Peyer's patch (tissue), 4 donors: ENCODE measurements around the gene ACLY. TPM values are rescaled to one million over a fixed set of nuclear protein-coding genes. Genes with fewer than 3 reads are reported as not detected.
"Not testable (repeated sequence)": the region's sequence is repeated elsewhere in the genome, so short reads cannot be mapped to it uniquely, and the experiment has no call there.

Experiments
- DNase-seq, 3 donors: peaks; one replicate each; pipeline ENCODE4 v3.0.0-alpha.2; 2017 to 2019
- H3K27ac ChIP-seq, 4 donors: fragments of 200-600 bp; sonication (generic); one replicate each; pipeline ENCODE4 v1.5.1; 2016 to 2019
- H3K27me3 ChIP-seq, 2 donors: fragments of 200-600 bp; sonication (generic); one replicate each; pipeline ENCODE4 v1.5.1; 2019
- H3K36me3 ChIP-seq, 3 donors: fragments of 200-600 bp; sonication (generic); one replicate each; pipeline ENCODE4 v1.5.1; 2016 to 2019
- H3K4me1 ChIP-seq, 4 donors: fragments of 200-600 bp; sonication (generic); one replicate each; pipeline ENCODE4 v1.5.1; 2016 to 2019
- H3K4me3 ChIP-seq, 4 donors: fragments of 200-600 bp; sonication (generic); 1 replicate in 3 of 4; 2 replicates in 1 of 4; pipeline ENCODE4 v1.5.1; 2016 to 2019; ENCODE audit warnings: mild to moderate bottlenecking in 1 of 4
- H3K9me3 ChIP-seq, 4 donors: fragments of 200-600 bp; sonication (generic); one replicate each; pipeline ENCODE4 v1.5.1; 2016 to 2019; ENCODE audit warnings: mild to moderate bottlenecking in 1 of 4
- POLR2A ChIP-seq, 2 donors: fragments of 450-650 bp; IDR thresholded peaks; one replicate each; pipeline ENCODE4 v1.5.1; 2017; ENCODE audit warnings: antibody characterized with exemption in 2 of 2, mild to moderate bottlenecking in 2 of 2, moderate library complexity in 2 of 2
- total RNA-seq, 4 donors: library from RNA; depleted of rRNA; stranded (reverse); fragments of >200 nt; gene quantifications; one replicate each; pipeline ENCODE4 v1.1.0, GENCODE V29; 2016
- TF ChIP-seq, protein P1 (sequence below), 6 experiments: fragments of 450-650 bp in 4 of 6; fragments of 200-600 bp in 2 of 6; sonication (generic) in 1 of 6; IDR thresholded peaks; one replicate each; pipeline ENCODE4 v1.5.1; 2017 to 2019; ENCODE audit warnings: antibody characterized with exemption in 6 of 6, mild to moderate bottlenecking in 3 of 6, moderate library complexity in 1 of 6

ACLY gene
- total RNA-seq, 4 donors from 2014 or later, result 54.5 to 108 (median 74.0) TPM

DNA sequence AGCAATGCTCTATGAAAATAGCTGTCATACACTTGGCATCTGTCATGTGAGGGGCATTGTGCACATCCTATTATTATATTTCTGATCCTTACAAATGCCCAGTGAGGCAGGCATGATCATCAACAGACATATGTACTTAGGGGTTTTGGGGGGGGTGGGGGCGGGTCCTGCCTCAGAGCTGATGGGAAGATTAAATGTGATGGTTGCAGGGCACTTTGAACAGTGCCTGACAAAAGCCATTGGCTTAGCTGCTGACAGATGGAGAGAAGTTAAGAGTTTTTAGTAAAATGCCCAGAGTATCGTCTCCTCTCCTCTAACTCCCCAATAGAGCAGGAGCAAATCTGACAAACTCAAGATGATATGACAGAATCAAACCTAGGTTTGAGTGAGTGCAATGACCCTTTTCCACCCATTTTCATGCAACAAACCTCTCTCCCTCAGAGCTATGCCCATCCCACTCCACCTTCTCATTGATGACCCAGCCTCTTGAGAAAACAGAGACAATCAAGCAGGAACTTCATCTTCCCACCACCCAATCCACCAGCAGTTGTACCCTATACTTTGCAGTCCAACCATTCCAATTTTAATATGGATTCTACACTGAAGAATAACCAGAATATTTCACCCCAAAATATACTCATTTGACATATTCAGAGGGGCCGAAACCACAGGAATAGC lies 58.4 kb downstream of the ACLY start:
- DNase-seq, result no peak
- Histone ChIP-seq H3K9me3 (no peaks in the 10 kb centered on the region), H3K27me3 (no peaks in the 10 kb centered on the region), H3K4me3 (no peak overlapping the region), H3K27ac (no peak overlapping the region), H3K36me3 (no peaks in the 10 kb centered on the region), H3K4me1 (peaks cover 0 to 22% (median 9%) of the 10 kb centered on the region in 4 donors)
- TF ChIP-seq, protein P1, sequence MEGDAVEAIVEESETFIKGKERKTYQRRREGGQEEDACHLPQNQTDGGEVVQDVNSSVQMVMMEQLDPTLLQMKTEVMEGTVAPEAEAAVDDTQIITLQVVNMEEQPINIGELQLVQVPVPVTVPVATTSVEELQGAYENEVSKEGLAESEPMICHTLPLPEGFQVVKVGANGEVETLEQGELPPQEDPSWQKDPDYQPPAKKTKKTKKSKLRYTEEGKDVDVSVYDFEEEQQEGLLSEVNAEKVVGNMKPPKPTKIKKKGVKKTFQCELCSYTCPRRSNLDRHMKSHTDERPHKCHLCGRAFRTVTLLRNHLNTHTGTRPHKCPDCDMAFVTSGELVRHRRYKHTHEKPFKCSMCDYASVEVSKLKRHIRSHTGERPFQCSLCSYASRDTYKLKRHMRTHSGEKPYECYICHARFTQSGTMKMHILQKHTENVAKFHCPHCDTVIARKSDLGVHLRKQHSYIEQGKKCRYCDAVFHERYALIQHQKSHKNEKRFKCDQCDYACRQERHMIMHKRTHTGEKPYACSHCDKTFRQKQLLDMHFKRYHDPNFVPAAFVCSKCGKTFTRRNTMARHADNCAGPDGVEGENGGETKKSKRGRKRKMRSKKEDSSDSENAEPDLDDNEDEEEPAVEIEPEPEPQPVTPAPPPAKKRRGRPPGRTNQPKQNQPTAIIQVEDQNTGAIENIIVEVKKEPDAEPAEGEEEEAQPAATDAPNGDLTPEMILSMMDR (IDR thresholded peaks at IDR 0.05), result no peak
- no peak for TF ChIP-seq POLR2A (IDR thresholded peaks at IDR 0.05)

- H3K36me3 ChIP-seq, result peaks cover 0 to 21% (median 0%) of the 10 kb centered on the region in 3 donors
- not testable (repeated sequence) for DNase-seq, H3K4me3 ChIP-seq, H3K27me3 ChIP-seq, H3K27ac ChIP-seq, H3K4me1 ChIP-seq, H3K9me3 ChIP-seq
These were observed 67.4 kb downstream of the ACLY start for GRCh38 chr17:41851382-41851781.

- Histone ChIP-seq H3K27me3 (no peaks in the 10 kb centered on the region), H3K4me1 (no peaks in the 10 kb centered on the region), H3K9me3 (no peaks in the 10 kb centered on the region), H3K36me3 (peaks cover 0 to 13% (median 0%) of the 10 kb centered on the region in 3 donors), H3K27ac (no peak overlapping the region), H3K4me3 (no peak overlapping the region)
- TF ChIP-seq POLR2A (IDR thresholded peaks at IDR 0.05), result no peak
- TF ChIP-seq, protein P1 (IDR thresholded peaks at IDR 0.05), result no peak
- DNase-seq, result no peak
These were observed 69.3 kb downstream of the ACLY start for GRCh38 chr17:41849251-41849990.

DNA sequence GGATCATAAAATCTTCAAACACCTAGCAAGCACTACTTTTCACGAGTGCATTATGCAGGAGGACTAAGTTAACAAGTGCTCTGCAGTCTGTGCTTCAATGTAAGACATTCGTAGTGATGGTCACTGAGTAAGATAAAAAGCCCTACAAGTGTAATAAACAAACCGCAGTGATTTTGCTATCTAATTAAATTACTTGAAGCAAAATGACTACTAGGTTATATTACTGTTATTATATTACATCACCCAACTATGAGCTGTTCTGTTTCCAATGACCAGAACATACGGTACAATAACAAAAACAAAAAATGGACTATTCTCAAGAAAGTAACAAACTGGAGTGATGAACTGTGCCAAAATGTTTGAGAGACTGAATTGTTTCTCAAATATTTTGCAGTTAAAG lies 70.0 kb downstream of the ACLY start:
- Histone ChIP-seq H3K36me3 (peaks cover 0 to 6% (median 0%) of the 10 kb centered on the region in 3 donors), H3K4me1 (no peaks in the 10 kb centered on the region), H3K9me3 (no peaks in the 10 kb centered on the region), H3K27ac (no peak overlapping the region), H3K4me3 (no peak overlapping the region), H3K27me3 (no peaks in the 10 kb centered on the region)
- TF ChIP-seq POLR2A (IDR thresholded peaks at IDR 0.05), result no peak
- TF ChIP-seq, protein P1 (IDR thresholded peaks at IDR 0.05), result no peak
- no peak for DNase-seq

- Histone ChIP-seq H3K4me1 (no peaks in the 10 kb centered on the region), H3K4me3 (no peak overlapping the region), H3K36me3 (no peaks in the 10 kb centered on the region), H3K9me3 (no peaks in the 10 kb centered on the region), H3K27me3 (no peaks in the 10 kb centered on the region), H3K27ac (no peak overlapping the region)
- no peak for DNase-seq
- TF ChIP-seq, protein P1 (IDR thresholded peaks at IDR 0.05), result no peak
- TF ChIP-seq POLR2A (IDR thresholded peaks at IDR 0.05), result no peak
These were observed 73.8 kb downstream of the ACLY start for GRCh38 chr17:41844971-41845370.

DNA sequence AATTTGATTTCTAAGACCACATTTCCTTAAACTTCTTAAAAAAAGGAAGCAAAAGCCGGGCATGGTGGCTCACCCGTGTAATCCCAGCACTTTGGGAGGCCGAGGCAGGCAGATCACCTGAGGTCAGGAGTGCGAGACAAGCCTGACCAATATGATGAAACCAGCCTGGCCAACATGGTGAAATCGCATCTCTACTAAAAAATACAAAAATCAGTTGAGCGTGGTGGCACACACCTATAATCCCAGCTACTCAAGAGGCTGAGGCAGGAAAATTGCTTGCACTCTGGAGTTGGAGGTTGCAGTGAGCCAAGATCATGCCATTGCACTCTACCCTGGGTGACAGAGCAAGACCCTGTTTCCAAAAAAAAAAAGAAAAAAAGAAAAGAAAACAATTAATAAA lies 78.0 kb downstream of the ACLY start:
- peak in 1 of 3 donors; percentile 11 for DNase-seq
- H3K36me3 ChIP-seq, H3K27me3 ChIP-seq, H3K4me3 ChIP-seq, H3K27ac ChIP-seq, H3K4me1 ChIP-seq, H3K9me3 ChIP-seq: not testable (repeated sequence)

- H3K36me3 ChIP-seq, H3K4me1 ChIP-seq, DNase-seq, H3K4me3 ChIP-seq, H3K9me3 ChIP-seq, H3K27ac ChIP-seq, H3K27me3 ChIP-seq: not testable (repeated sequence)
These were observed 79.3 kb downstream of the ACLY start for GRCh38 chr17:41839448-41839847.
